Islet of Langerhans (tissue), 1 donor: ENCODE data around the gene BACH2.
"Not testable (repeated sequence)": the region's sequence is repeated elsewhere in the genome, so short reads cannot be mapped to it uniquely, and the experiment has no call there.

Experiments
- FAIRE-seq: peaks from one replicate; lab custom pipeline; 2011; peaks lifted over from hg19 to GRCh38; lab: Jason Lieb, UNC

BACH2 gene

GRCh38 chr6:89987830-89988229 is 308.8 kb downstream of the BACH2 start:
- FAIRE-seq, result no peak

GRCh38 chr6:89987140-89987539 is 309.5 kb downstream of the BACH2 start:
- FAIRE-seq, result no peak

GRCh38 chr6:89986650-89987074 is 310.0 kb downstream of the BACH2 start:
- FAIRE-seq, result peak; percentile 69

GRCh38 chr6:89985751-89986493 is 310.7 kb downstream of the BACH2 start:
- FAIRE-seq, result no peak

- no peak for FAIRE-seq
These were observed 311.5 kb downstream of the BACH2 start for GRCh38 chr6:89984926-89985750.

GRCh38 chr6:89980353-89980752 is 316.3 kb downstream of the BACH2 start:
- FAIRE-seq, result no peak

GRCh38 chr6:89979481-89980119 is 317.0 kb downstream of the BACH2 start:
- FAIRE-seq, result no peak

GRCh38 chr6:89978749-89979145 is 317.9 kb downstream of the BACH2 start:
- no peak for FAIRE-seq

- peak; percentile 97 for FAIRE-seq
These were observed 318.6 kb downstream of the BACH2 start for GRCh38 chr6:89977808-89978748.

GRCh38 chr6:89976694-89977020 is 320.0 kb downstream of the BACH2 start:
- no peak for FAIRE-seq

GRCh38 chr6:89975991-89976693 is 320.5 kb downstream of the BACH2 start:
- FAIRE-seq, result no peak

- no peak for FAIRE-seq
These were observed 321.3 kb downstream of the BACH2 start for GRCh38 chr6:89975366-89975765.

- no peak for FAIRE-seq
These were observed 321.8 kb downstream of the BACH2 start for GRCh38 chr6:89974834-89975233.

GRCh38 chr6:89972025-89972381 is 324.6 kb downstream of the BACH2 start:
- FAIRE-seq, result no peak

- FAIRE-seq, result not testable (repeated sequence)
These were observed 325.2 kb downstream of the BACH2 start for GRCh38 chr6:89971338-89972024.

GRCh38 chr6:89970609-89971337 is 325.9 kb downstream of the BACH2 start:
- peak; percentile 98 for FAIRE-seq

GRCh38 chr6:89970072-89970471 is 326.6 kb downstream of the BACH2 start:
- no peak for FAIRE-seq

GRCh38 chr6:89966913-89967312 is 329.7 kb downstream of the BACH2 start:
- FAIRE-seq, result no peak

GRCh38 chr6:89966228-89966544 is 330.5 kb downstream of the BACH2 start:
- FAIRE-seq, result no peak
